Fibroblast of lung (primary cell): ENCODE results near the gene ARHGEF3. TPM values are rescaled to one million over a fixed set of nuclear protein-coding genes. Genes with fewer than 3 reads are reported as not detected.

ENCODE experiments used
- DNase-seq, 2 donors: peaks; one replicate each; pipeline versions ENCODE4 v3.0.0 to v3.0.0-alpha.2; 2010; ENCODE audit warnings: low read depth in 2 of 2
- H2AFZ ChIP-seq: 2 replicates; pipeline ENCODE4 v1.5.1; 2012; ENCODE audit warnings: low read length, control low read depth, inconsistent platforms
- H3K27ac ChIP-seq: 2 replicates; pipeline ENCODE4 v1.5.1; 2011; ENCODE audit warnings: low read length, control low read depth; ENCODE audit not compliant: insufficient read depth
- H3K27me3 ChIP-seq: 2 replicates; pipeline ENCODE4 v1.5.1; 2011; ENCODE audit warnings: mild to moderate bottlenecking, low read length; ENCODE audit not compliant: control insufficient read depth, insufficient read depth
- H3K36me3 ChIP-seq: 2 replicates; pipeline ENCODE4 v1.5.1; 2011; ENCODE audit warnings: low read length; ENCODE audit not compliant: control insufficient read depth, insufficient read depth
- H3K4me1 ChIP-seq: 2 replicates; pipeline ENCODE4 v1.5.1; 2011; ENCODE audit warnings: low read length; ENCODE audit not compliant: control insufficient read depth, insufficient read depth; ENCODE audit errors: extremely low read depth
- H3K4me2 ChIP-seq: 2 replicates; pipeline ENCODE4 v1.5.1; 2011; ENCODE audit warnings: low read length, control low read depth; ENCODE audit not compliant: insufficient read depth; ENCODE audit errors: extremely low read depth
- H3K4me3 ChIP-seq, 4 experiments: fragments of 200-600 bp in 1 of 4; sonication (generic) in 1 of 4; replicated peaks in 1 of 4; 2 replicates each; pipeline ENCODE4 v1.5.1; 2011 to 2016; ENCODE audit warnings: low read length in 4 of 4, low read depth in 3 of 4, mild to moderate bottlenecking in 3 of 4, control low read depth in 2 of 4, inconsistent platforms in 1 of 4, mixed read lengths in 1 of 4; ENCODE audit not compliant: insufficient read depth in 1 of 4; ENCODE audit errors: control extremely low read depth in 1 of 4
- H3K79me2 ChIP-seq: 2 replicates; pipeline ENCODE4 v1.5.1; 2012; ENCODE audit warnings: mild to moderate bottlenecking, low read length, inconsistent platforms; ENCODE audit not compliant: control insufficient read depth, insufficient read depth
- H3K9ac ChIP-seq: 2 replicates; pipeline ENCODE4 v1.5.1; 2011; ENCODE audit warnings: mild to moderate bottlenecking, low read length, control low read depth; ENCODE audit not compliant: insufficient read depth
- H3K9me3 ChIP-seq: 2 replicates; pipeline ENCODE4 v1.5.1; 2012; ENCODE audit warnings: low read depth, low read length; ENCODE audit not compliant: control insufficient read depth, insufficient read depth
- H4K20me1 ChIP-seq: 2 replicates; pipeline ENCODE4 v1.5.1; 2011; ENCODE audit warnings: low read length; ENCODE audit not compliant: control insufficient read depth, insufficient read depth; ENCODE audit errors: extremely low read depth
- CTCF ChIP-seq, 2 donors: IDR thresholded peaks in 1 of 2; conservative IDR thresholded peaks in 1 of 2; 1 replicate in 1 of 2; 2 replicates in 1 of 2; pipeline ENCODE4 v1.5.1; 2011 to 2012; ENCODE audit warnings: low read length in 2 of 2, control low read depth in 1 of 2, inconsistent platforms in 1 of 2, low read depth in 1 of 2, mild to moderate bottlenecking in 1 of 2
- EZH2 ChIP-seq: IDR thresholded peaks from 2 replicates; pipeline ENCODE4 v1.5.1; 2012; ENCODE audit warnings: low read length, control low read depth, mild to moderate bottlenecking; ENCODE audit errors: missing control alignments
- polyA plus RNA-seq, 2 donors: library from polyadenylated mRNA; depleted of rRNA in 1 of 2; stranded (reverse) in 1 of 2; unstranded in 1 of 2; fragments of >200 nt; gene quantifications; 2 replicates each; pipeline ENCODE4 v1.2.1, GENCODE V29; 2011 to 2012; ENCODE audit warnings: missing spikeins in 1 of 2
- total RNA-seq: library from RNA; depleted of rRNA; stranded (reverse); fragments of >200 nt; gene quantifications from 2 replicates; pipeline ENCODE4 v1.2.1, GENCODE V29; 2014

ARHGEF3 gene
- total and polyA plus RNA-seq, 2 donors (not counting 1 experiment from before 2014, with no cell fraction given): 2.6 to 16.7 TPM

GRCh38 chr3:56810577-56811545 lies 9.1 kb upstream of the ARHGEF3 start:
- Histone ChIP-seq H3K4me1 (no peaks in the 10 kb centered on the region), H3K9ac (no peak overlapping the region), H2AFZ (no peak overlapping the region), H4K20me1 (no peaks in the 10 kb centered on the region), H3K36me3 (no peaks in the 10 kb centered on the region), H3K79me2 (no peaks in the 10 kb centered on the region), H3K27me3 (peaks cover 2% of the 10 kb centered on the region), H3K4me2 (no peak overlapping the region), H3K4me3 (no peak overlapping the region), H3K27ac (no peak overlapping the region), H3K9me3 (no peaks in the 10 kb centered on the region)
- TF ChIP-seq CTCF (conservative IDR thresholded peaks at IDR 0.05 in 1 of 2, IDR thresholded peaks at IDR 0.05 in 1 of 2; ENCODE audit: low read depth in 1 of 2, low read length in 2 of 2) (no peak), EZH2 (no peak)
- DNase-seq: no peak

DNA sequence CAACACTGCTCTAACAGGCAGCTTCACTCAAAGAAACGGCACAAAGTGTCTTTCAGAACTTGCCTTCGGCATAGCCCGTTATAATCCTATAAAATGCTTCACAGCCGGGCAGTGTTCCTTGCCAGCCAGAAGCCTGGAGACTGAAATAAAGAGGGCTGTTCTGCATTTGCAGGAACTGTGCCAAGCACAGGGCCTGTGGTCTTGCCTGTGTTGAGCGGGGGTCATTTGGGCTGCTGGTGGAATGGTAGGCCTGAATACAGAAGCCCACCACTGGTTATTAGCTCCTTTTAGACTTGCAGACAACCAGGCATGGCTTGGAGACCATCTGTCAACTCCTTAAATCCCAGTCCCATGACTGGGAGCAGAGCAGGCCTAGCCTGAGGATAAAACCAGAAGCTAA lies 4.7 kb upstream of the ARHGEF3 start:
- H3K4me2 ChIP-seq: no peak overlapping the region
- no peak overlapping the region for H3K4me3 ChIP-seq
- no peak overlapping the region for H3K9ac ChIP-seq
- H4K20me1 ChIP-seq: no peaks in the 10 kb centered on the region
- no peak overlapping the region for H3K27ac ChIP-seq
- TF ChIP-seq EZH2 (no peak), CTCF (conservative IDR thresholded peaks at IDR 0.05 in 1 of 2, IDR thresholded peaks at IDR 0.05 in 1 of 2; ENCODE audit: low read depth in 1 of 2, low read length in 2 of 2) (no peak)
- DNase-seq: no peak
- peaks cover under 1% of the 10 kb centered on the region for H3K27me3 ChIP-seq
- H2AFZ ChIP-seq: no peak overlapping the region
- H3K79me2 ChIP-seq: no peaks in the 10 kb centered on the region
- H3K9me3 ChIP-seq: no peaks in the 10 kb centered on the region
- H3K36me3 ChIP-seq: no peaks in the 10 kb centered on the region
- H3K4me1 ChIP-seq: no peaks in the 10 kb centered on the region

- no peak for DNase-seq
- H3K27ac ChIP-seq: no peak overlapping the region
These were observed 1.0 kb upstream of the ARHGEF3 start for GRCh38 chr3:56802790-56803189.

More at GRCh38 chr3:56802790-56803189, 1.0 kb upstream of the ARHGEF3 start:
- Histone ChIP-seq H2AFZ (no peak overlapping the region), H3K4me3 (no peak overlapping the region), H4K20me1 (no peaks in the 10 kb centered on the region), H3K9me3 (no peaks in the 10 kb centered on the region), H3K79me2 (no peaks in the 10 kb centered on the region), H3K36me3 (no peaks in the 10 kb centered on the region), H3K4me2 (no peak overlapping the region), H3K9ac (no peak overlapping the region), H3K27me3 (no peaks in the 10 kb centered on the region), H3K4me1 (no peaks in the 10 kb centered on the region)
- TF ChIP-seq CTCF (conservative IDR thresholded peaks at IDR 0.05 in 1 of 2, IDR thresholded peaks at IDR 0.05 in 1 of 2; ENCODE audit: low read depth in 1 of 2, low read length in 2 of 2) (no peak), EZH2 (no peak)
